Measurements from ENCODE around the gene TRPV2. TPM values are rescaled to one million over a fixed set of nuclear protein-coding genes. Genes with fewer than 3 reads are reported as not detected.
A peak's percentile ranks its signal among the peaks of the same experiment; 100 is the strongest.

Gene TRPV2
- total RNA-seq, 2 donors from 2014 or later = 7.1 to 11.0 TPM

DNA sequence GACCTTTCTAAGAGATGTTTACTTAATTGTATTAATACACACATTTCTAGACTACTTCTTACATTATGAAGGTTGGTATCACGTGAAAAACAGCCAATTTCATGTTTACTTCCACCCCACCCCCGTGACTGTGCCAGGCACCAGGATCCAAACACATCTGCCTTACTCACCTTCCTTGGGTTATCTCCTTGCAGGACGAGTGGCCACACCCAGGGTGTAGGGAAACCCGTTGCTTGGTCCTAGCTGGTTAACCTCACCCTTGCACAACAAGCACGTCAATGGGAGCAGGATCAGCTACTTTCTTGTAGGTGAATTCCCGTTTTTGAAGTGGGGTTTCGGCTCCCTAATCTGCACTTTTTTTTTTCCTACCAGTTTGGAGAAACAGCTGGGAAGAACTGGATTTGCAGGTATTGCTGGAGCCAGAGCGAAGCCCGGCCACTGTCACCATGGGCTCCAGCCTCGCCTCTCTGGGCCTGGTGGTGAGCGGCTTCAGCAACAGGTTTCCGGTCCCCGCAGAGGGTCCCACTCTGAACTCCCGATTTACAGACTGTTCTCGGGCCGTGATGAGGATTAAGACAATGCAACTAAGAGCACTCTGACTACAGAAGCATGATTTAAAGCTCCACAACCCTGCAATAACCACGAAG is 36.6 kb upstream of the TRPV2 start:
- no peak overlapping the region for H3K4me3 ChIP-seq
- no peaks in the 10 kb centered on the region for H3K36me3 ChIP-seq
- intact Hi-C loops (cut with DNase I) = no loop called here
- TF ChIP-seq POLR2A (IDR thresholded peaks at IDR 0.05) = no peak
- no peak for TF ChIP-seq CTCF (IDR thresholded peaks at IDR 0.05)
- TF ChIP-seq POLR2AphosphoS5 (IDR thresholded peaks at IDR 0.05) = peak; percentile 37
- peak; percentile 30 for DNase-seq (ENCODE audit: low spot score)
- no peaks in the 10 kb centered on the region for H3K27me3 ChIP-seq (replicated peaks; ENCODE audit: insufficient read depth)
- H3K4me1 ChIP-seq (replicated peaks) = peaks cover 2% of the 10 kb centered on the region
- 52% methylated on average over 17 of the region's 17 CpGs for WGBS
- no peaks in the 10 kb centered on the region for H3K9me3 ChIP-seq
- peak overlapping the region; percentile 69 to 98 for H3K27ac ChIP-seq

GRCh38 chr17:16379654-16380053 is 35.7 kb upstream of the TRPV2 start:
- H3K27me3 ChIP-seq (replicated peaks; ENCODE audit: insufficient read depth) = no peaks in the 10 kb centered on the region
- H3K4me1 ChIP-seq (replicated peaks) = peaks cover 2% of the 10 kb centered on the region
- TF ChIP-seq POLR2A (IDR thresholded peaks at IDR 0.05) = no peak
- TF ChIP-seq CTCF (IDR thresholded peaks at IDR 0.05) = no peak
- no peak for TF ChIP-seq POLR2AphosphoS5 (IDR thresholded peaks at IDR 0.05)
- DNase-seq (ENCODE audit: low spot score) = no peak
- H3K36me3 ChIP-seq = no peaks in the 10 kb centered on the region
- intact Hi-C loops (cut with DNase I) = no loop called here
- H3K4me3 ChIP-seq = no peak overlapping the region
- 88% methylated on average over 8 of the region's 8 CpGs for WGBS
- peak overlapping the region; percentile 97 to 98 for H3K27ac ChIP-seq
- no peaks in the 10 kb centered on the region for H3K9me3 ChIP-seq

- Histone ChIP-seq H3K27ac (peak within 1 kb of the TSS; percentile 97 to 98), H3K4me1 (replicated peaks) (peaks cover 2% of the 10 kb centered on the region), H3K9me3 (no peaks in the 10 kb centered on the region), H3K4me3 (peak within 1 kb of the TSS; percentile 63 to 82), H3K36me3 (no peaks in the 10 kb centered on the region), H3K27me3 (replicated peaks; ENCODE audit: insufficient read depth) (no peaks in the 10 kb centered on the region)
- peak; percentile 97 for DNase-seq (ENCODE audit: low spot score)
- under 1% methylated on average over 60 of the region's 67 CpGs for WGBS
- peak; percentile 96 for TF ChIP-seq POLR2A (IDR thresholded peaks at IDR 0.05)
- peak; percentile 98 for TF ChIP-seq POLR2AphosphoS5 (IDR thresholded peaks at IDR 0.05)
- TF ChIP-seq CTCF (IDR thresholded peaks at IDR 0.05) = no peak
- intact Hi-C loops (cut with DNase I) = no loop called here
These were observed 34.5 kb upstream of the TRPV2 start, which contains the start of gene UBB for GRCh38 chr17:16380640-16381495. UBB (plus strand) TSS chr17:16381091; CDS start chr17:16381908, 817 bp downstream.

- Histone ChIP-seq H3K4me3 (peak overlapping the region; percentile 63 to 82), H3K4me1 (replicated peaks) (peaks cover 2% of the 10 kb centered on the region), H3K27ac (peak overlapping the region; percentile 97 to 98), H3K9me3 (no peaks in the 10 kb centered on the region), H3K27me3 (replicated peaks; ENCODE audit: insufficient read depth) (no peaks in the 10 kb centered on the region), H3K36me3 (no peaks in the 10 kb centered on the region)
- TF ChIP-seq CTCF (IDR thresholded peaks at IDR 0.05) = no peak
- no peak for TF ChIP-seq POLR2A (IDR thresholded peaks at IDR 0.05)
- TF ChIP-seq POLR2AphosphoS5 (IDR thresholded peaks at IDR 0.05) = peak; percentile 9
- DNase-seq (ENCODE audit: low spot score) = no peak
- intact Hi-C loops (cut with DNase I) = no loop called here
- 2% methylated on average over 14 of the region's 14 CpGs for WGBS
These were observed 33.9 kb upstream of the TRPV2 start for GRCh38 chr17:16381496-16381820.
